HG02571 (cell line): ENCODE data around the gene CRAMP1.
A peak's percentile ranks its signal among the peaks of the same experiment; 100 is the strongest.

Experiments used
- ATAC-seq: cut with Tn5 transposase; IDR thresholded peaks from one replicate; pipeline ENCODE4 v1.9.1; 2021; ENCODE audit warnings: mild to moderate bottlenecking, moderate library complexity; ENCODE audit not compliant: unreplicated experiment

CRAMP1 gene

GRCh38 chr16:1677942-1678499, 65.9 kb downstream of the CRAMP1 start, which contains the start of gene JPT2:
JPT2 (plus strand) TSS chr16:1678279; CDS start chr16:1678313, 34 bp downstream.
- peak; percentile 90 for ATAC-seq

GRCh38 chr16:1678500-1679098, 66.4 kb downstream of the CRAMP1 start:
- ATAC-seq, result peak; percentile 12

- no peak for ATAC-seq
Observed at GRCh38 chr16:1680361-1680760, 68.2 kb downstream of the CRAMP1 start.

- no peak for ATAC-seq
Observed at GRCh38 chr16:1681032-1681431, 68.9 kb downstream of the CRAMP1 start.

- ATAC-seq, result no peak
Observed at GRCh38 chr16:1687427-1688316, 75.5 kb downstream of the CRAMP1 start.

GRCh38 chr16:1688807-1689560, 76.8 kb downstream of the CRAMP1 start:
- no peak for ATAC-seq

- no peak for ATAC-seq
Observed at GRCh38 chr16:1689853-1690252, 77.7 kb downstream of the CRAMP1 start.

- no peak for ATAC-seq
Observed at GRCh38 chr16:1690810-1691209, 78.7 kb downstream of the CRAMP1 start.

- ATAC-seq, result no peak
Observed at GRCh38 chr16:1691276-1691675, 79.1 kb downstream of the CRAMP1 start.

GRCh38 chr16:1691956-1692355, 79.8 kb downstream of the CRAMP1 start:
- ATAC-seq, result no peak

- no peak for ATAC-seq
Observed at GRCh38 chr16:1696863-1697262, 84.7 kb downstream of the CRAMP1 start.

- no peak for ATAC-seq
Observed at GRCh38 chr16:1698680-1699079, 86.5 kb downstream of the CRAMP1 start.

- no peak for ATAC-seq
Observed at GRCh38 chr16:1700246-1700645, 88.1 kb downstream of the CRAMP1 start.

- ATAC-seq, result no peak
Observed at GRCh38 chr16:1701216-1701878, 89.2 kb downstream of the CRAMP1 start.

GRCh38 chr16:1705324-1705687, 93.1 kb downstream of the CRAMP1 start:
- peak; percentile 4 for ATAC-seq

GRCh38 chr16:1705688-1706385, 93.7 kb downstream of the CRAMP1 start, which contains the start of gene MAPK8IP3:
MAPK8IP3 (plus strand) TSS chr16:1706195; CDS start chr16:1706340, 145 bp downstream.
- ATAC-seq, result peak; percentile 85

- peak; percentile 19 for ATAC-seq
Observed at GRCh38 chr16:1706386-1707192, 94.4 kb downstream of the CRAMP1 start.

GRCh38 chr16:1707193-1707790, 95.1 kb downstream of the CRAMP1 start:
- ATAC-seq, result no peak
